Activated CD8-positive, alpha-beta memory T cell treated with anti-CD3 and anti-CD28 coated beads, Interleukin-2, amount 50 U/mL, for 1 hour (primary cell): ENCODE measurements around the gene RXFP1.
"Not testable (repeated sequence)": the region's sequence is repeated elsewhere in the genome, so short reads cannot be mapped to it uniquely, and the experiment has no call there.

ENCODE experiments used
- DNase-seq: peaks from one replicate; pipeline ENCODE4 v3.0.0-alpha.2; 2020; ENCODE audit errors: extremely low read depth

Gene RXFP1

GRCh38 chr4:158610790-158611189 lies 89.1 kb downstream of the RXFP1 start:
- no peak for DNase-seq

GRCh38 chr4:158613046-158613445 lies 91.4 kb downstream of the RXFP1 start:
- DNase-seq, result no peak

DNA sequence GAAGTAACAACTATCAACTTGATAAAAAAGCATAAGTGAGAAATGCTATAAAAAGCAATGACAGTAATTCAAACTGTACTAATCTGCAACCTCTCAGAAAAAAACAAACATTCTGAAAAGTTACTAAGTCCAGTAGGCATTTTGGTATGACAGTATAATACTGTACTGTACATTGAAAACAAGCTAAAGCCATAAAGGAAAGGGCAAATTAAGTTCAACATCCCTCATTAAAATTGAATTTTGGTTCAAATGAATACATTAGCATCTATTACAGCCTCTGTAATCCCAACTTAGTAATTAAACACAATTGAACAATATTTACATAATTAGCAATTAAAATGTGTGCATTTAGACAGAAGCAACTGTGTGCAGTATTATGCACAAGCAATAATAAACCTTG lies 96.3 kb downstream of the RXFP1 start:
- no peak for DNase-seq

- no peak for DNase-seq
Observed at GRCh38 chr4:158621729-158622128, 100.0 kb downstream of the RXFP1 start.

- DNase-seq, result no peak
Observed at GRCh38 chr4:158622251-158622650, 100.6 kb downstream of the RXFP1 start.

DNA sequence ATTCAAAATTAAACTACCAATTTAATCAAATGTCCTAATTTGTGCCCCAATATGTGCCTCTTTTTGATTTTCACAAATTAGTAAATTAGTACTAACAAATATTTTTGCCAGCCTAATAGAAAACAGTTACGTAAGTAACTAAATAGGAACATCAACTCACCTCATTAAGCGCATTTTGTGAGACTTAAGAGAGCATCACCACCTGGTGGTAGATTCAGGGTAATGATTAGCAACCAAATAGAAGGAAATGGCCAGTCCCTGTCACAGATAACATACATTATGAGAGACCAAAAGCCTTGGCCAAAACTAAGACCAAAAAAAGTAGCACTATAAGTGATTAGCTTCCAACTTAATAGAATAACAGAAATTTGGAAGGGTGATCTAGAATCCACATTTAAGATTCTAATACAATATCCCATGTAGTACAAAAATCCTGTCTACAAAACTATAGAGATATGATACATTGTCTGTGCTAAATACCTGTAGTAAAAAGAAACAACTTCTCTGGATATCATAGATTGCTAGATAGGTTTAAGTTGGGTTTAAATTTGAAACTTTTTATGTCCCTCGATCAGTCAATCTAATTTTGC lies 103.3 kb downstream of the RXFP1 start:
- no peak for DNase-seq

DNA sequence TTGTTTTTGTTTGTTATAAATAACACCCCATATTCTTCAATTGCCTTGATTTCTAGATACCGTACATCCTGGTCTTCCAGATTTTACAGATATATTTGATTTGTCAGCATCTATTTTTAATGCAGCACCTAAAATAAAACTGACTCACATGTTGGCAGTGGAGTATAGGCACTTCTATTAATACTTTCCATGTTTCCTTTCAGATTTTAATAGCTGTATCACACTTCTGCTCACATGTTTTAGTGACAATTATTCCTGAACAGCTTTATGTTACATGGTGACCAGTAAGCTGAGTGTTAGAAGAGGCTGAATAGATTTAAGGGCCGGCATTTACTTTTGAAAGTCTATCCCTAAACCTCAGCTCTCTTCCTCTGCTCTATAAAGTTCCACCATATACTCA lies 103.9 kb downstream of the RXFP1 start:
- no peak for DNase-seq

GRCh38 chr4:158630893-158631292 lies 109.2 kb downstream of the RXFP1 start:
- DNase-seq, result no peak

DNA sequence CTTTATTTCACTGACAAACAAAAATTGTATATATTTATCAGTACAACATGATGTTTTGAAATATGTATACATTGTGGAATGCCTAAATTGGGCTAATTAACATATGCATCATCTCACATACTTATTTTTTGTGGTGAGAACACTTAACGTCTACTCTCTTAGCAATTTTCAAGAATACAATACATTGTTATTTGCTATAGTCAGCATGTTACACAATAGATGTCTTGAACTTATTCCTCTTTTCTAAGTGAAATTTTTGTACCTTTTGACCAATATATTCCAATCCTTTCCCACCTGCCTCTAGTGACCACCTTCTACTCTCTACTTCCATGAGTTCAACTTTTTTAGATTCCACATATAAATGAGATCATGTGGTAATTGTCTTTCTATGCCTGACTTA lies 114.9 kb downstream of the RXFP1 start:
- no peak for DNase-seq

- no peak for DNase-seq
Observed at GRCh38 chr4:158644356-158644755, 122.7 kb downstream of the RXFP1 start.

GRCh38 chr4:158644760-158645159 lies 123.1 kb downstream of the RXFP1 start:
- no peak for DNase-seq

DNA sequence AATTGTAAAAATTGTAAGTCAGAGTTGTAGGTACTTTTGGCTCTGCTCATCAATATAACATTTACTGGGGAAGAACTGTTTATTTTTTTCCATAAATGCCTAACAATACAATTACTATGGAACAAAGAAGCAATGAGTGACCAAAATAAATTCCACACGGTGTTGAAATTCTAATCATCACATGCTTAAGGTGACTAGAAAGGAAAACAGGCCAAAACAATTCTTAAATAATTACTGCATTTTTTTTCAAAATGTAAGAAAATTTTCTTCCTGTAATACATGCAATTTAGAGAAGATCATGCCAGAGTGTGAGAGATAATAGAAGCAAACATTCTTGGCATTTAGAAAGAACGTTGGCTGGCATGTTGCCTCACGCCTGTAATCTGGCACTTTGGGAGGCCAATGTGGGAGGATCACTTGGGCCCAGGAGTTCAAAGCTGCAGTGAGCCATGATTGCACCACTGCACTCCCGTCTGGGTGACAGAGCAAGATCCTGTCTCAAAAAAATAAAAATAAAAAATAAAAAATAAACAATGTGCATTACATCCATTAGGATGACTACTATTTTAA lies 127.5 kb downstream of the RXFP1 start:
- no peak for DNase-seq

DNA sequence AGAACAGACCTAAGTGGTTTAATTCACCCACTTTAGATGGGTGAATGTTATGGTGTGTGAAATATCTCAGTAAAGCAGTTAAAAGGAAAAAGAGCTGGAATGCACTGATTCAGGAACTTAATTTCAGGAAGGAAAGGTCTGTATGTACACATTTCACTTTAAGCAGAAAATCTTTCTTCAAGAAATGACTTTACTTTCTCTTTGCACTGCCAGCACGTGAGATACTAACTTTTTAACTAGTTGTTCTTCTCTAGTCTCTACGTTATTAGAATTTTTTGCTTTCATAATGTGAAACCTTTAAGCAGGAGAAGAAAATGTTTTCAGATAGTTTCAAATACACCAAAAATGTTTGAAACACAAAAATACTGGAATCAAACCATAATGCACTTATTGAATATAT lies 131.2 kb downstream of the RXFP1 start:
- no peak for DNase-seq

DNA sequence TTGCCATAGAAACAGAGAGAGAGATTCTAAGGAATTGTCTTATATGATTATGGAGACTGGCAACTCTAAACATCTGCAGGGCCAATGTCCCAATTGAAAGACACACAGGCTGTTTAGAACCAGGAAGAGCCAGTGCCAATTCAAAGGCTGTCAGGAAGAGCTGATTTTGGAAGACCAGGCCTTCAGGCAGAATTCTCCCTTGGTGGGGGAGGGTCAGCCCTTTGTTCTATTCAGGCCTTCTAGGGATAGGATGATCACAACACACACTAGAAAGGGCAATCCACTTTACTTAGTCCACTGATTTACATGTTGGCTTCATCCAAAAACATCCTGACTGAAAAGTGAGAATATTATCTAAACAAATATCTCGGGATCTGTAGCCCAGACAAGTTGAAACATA lies 134.8 kb downstream of the RXFP1 start:
- DNase-seq, result no peak

DNA sequence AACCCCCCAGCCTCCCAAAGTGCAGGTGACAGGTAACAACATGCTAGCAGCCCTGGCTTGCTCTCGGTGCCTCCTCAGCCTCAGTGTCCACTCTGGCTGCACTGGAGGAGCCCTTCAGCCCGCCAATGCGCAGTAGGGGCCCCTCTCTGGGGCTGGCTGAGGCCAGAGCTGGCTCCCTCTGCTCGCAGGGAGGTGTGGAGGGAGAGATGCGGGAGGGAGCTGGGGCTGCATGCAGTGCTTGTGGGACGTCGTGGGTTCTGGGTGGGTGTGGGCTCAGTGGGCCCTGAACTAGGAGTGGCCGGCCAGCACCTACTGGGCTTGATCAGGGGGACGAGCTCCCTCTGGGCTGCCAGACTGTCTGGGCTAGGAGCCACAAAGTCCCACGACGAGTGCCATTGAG lies 135.6 kb downstream of the RXFP1 start:
- no peak for DNase-seq

DNA sequence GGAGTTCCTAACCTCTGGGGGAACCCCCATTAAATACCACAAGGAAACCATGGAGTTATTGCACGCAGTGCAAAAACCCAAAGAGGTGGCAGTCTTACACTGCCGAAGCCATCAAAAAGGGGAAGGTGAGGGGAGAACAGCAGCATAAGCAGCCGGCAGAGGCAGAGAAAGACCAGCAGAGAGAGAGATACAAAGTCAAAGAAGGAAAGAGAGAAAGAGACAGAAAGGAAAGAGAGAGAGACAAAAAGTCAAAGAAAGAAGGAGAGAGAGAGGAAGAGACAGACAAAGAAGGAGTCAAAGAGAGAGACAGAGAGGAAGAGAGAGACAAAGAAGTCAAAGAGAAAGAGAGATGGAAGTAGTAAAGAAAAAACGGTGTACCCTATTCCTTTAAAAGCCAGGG lies 141.6 kb downstream of the RXFP1 start:
- not testable (repeated sequence) for DNase-seq

DNA sequence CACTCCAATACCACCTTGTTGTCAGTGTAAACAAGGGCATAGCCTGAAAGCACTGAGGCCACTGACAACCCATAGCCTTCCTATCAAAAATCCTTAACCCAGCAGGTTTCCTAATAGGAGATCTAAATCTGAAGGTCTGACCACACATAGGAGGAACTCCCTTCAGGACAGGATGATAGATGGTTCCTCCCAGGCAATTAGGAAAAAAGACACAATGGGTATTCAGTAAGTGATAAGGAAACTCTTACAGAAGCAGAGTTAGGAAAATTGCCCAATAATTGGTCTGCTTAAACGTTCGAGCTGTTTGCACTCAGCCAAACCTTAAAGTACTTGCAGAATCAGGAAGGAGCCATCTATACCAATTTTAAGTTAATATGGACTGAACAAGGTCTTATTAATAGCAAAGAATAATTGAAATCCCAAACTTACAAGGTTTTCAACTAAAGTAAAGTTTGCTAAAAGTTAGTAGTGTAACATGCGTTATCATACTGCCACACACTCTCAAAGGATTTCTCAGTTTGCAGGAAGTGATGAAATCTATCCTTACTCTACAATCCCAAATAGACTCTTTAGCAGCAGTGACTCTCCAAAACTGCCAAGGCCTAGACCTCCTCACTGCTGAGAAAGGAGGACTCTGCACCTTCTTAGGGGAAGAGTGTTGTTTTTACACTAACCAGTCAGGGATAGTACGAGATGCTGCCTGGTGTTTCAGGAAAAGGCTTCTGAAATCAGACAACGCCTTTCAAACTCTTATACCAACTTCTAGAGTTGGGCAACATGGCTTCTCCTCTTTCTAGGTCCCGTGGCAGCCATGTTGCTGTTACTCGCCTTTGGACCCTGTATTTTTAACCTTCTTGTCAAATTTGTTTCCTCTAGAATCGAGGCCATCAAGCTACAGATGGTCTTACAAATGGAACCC lies 142.3 kb downstream of the RXFP1 start:
- DNase-seq, result not testable (repeated sequence)

DNA sequence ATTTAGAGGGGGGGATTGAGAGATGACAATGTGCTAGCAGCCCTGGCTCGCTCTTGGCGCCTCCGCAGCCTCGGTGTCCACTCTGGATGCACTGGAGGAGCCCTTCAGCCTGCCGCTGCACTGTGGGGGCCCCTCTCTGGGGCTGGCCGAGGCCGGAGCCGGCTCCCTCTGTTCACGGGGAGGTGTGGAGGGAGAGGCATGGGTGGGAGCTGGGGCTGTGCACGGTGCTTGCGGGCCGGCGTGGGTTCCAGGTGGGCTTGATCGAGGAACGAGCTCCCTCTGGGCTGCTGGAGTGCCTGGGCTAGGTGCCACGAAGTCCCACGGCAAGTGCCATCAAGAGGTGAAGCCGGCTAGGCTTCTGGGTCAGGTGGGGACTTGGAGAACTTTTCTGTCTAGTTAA lies 143.1 kb downstream of the RXFP1 start:
- no peak for DNase-seq

- DNase-seq, result no peak
Observed at GRCh38 chr4:158666892-158667291, 145.2 kb downstream of the RXFP1 start.

- no peak for DNase-seq
Observed at GRCh38 chr4:158667651-158668198, 146.0 kb downstream of the RXFP1 start.

- no peak for DNase-seq
Observed at GRCh38 chr4:158669310-158669709, 147.6 kb downstream of the RXFP1 start.

DNA sequence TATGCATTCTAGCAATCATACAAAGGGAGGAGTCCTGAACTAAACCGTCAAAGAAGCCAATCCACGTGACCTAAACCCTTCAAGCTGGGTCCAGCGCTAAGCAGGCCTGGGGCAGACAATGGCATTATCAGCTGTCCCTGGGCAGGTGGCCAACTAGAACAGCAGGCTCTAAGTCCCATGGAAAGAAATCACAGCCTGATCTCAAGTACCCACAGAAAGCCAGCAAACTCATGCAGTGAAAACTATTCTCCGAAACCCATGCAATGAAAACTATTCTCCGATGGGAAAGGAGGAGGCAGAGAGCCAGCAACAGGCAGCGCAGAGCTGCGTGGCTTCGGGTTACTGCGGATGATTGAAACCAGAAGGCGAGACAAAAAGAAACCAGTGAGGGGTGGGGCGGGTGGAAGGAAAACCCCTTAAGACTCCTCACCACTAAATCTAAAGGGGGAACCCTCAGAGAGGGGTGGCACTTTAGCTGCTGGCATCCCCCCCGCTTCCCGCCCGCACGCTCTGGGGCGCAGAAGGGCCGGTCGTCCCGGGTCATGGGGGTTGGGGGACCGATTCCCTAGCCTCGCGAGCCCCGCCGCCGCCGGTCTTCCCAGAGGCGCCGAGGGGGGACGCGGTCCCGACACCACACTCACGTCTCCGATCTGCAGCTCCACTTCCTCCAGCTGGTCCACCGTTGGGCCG lies 149.4 kb downstream of the RXFP1 start:
- no peak for DNase-seq

GRCh38 chr4:158671665-158671914 lies 149.9 kb downstream of the RXFP1 start, which contains the start of gene C4orf46:
Gene C4orf46 (minus strand): TSS chr4:158671887. CDS start chr4:158671801, 86 bp downstream.
- DNase-seq, result no peak
